ENCODE results near the gene TMEM134.
"Not testable (repeated sequence)": the region's sequence is repeated elsewhere in the genome, so short reads cannot be mapped to it uniquely, and the experiment has no call there.

DNA sequence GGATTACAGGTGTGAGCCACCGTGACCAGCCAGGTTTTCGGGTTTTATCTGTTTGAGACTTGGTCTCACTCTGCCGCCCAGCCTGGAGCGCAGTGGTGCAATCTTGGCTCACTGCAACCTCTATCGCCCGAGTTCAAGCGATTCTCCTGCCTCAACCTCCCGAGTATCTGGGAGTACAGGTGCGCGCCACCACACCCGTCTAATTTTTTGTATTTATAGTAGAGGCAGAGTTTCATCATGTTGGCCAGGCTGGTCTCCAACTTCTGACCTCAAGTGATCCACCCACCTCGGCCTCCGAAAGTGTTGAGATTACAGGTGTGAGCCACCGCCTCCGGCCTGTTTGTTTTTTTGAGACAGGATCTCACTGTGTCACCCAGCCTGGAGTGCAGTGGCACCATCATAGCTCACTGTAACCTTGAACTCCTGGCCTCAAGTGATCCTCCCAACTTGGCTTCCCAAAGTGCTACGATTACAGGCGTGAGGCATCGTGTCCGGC is 41.6 kb downstream of the TMEM134 start:
- TF ChIP-seq CTCF (conservative IDR thresholded peaks at IDR 0.05; ENCODE audit: low read depth, low read length); POLR2A (IDR thresholded peaks at IDR 0.05; ENCODE audit: low read depth, low read length); CEBPB (IDR thresholded peaks at IDR 0.05; ENCODE audit: low read depth, low read length): not testable (repeated sequence)

All from IMR-90 (cell line).